ENCODE data around the gene KCNA2. TPM values are rescaled to one million over a fixed set of nuclear protein-coding genes. Genes with fewer than 3 reads are reported as not detected.

The KCNA2 gene
- total RNA-seq, 1 experiment from 2014 or later = 1.1 TPM

GRCh38 chr1:110617116-110617515 is 11.0 kb upstream of the KCNA2 start:
- no peak for TF ChIP-seq SIN3A (IDR thresholded peaks at IDR 0.05; ENCODE audit: borderline replicate concordance, insufficient read depth, low read depth, low read length)
- no peak for TF ChIP-seq CTCF (IDR thresholded peaks at IDR 0.05)
- intact Hi-C loops (cut with micrococcal nuclease; ENCODE audit: unreplicated experiment) (loop anchor here (5.0 kb wide), 2 partner anchors 60 to 165 kb away; no protein-coding TSS in a partner anchor), in situ Hi-C loops (cut with HindIII; ENCODE audit: low pct_unique_long_range_greater_than_20kb, low sequenced_read_pairs) (no loop called here)
- Histone ChIP-seq H3K4me1 (ENCODE audit: control insufficient read depth, insufficient read depth, low read length) (0 out of 2 replicates have a peak, but pooled peaks cover 4% of the 10 kb centered on the region), H3K27ac (ENCODE audit: low read length) (no peak overlapping the region), H3K9me3 (ENCODE audit: control insufficient read depth, insufficient read depth, low read depth, low read length) (no peaks in the 10 kb centered on the region), H3K27me3 (ENCODE audit: control insufficient read depth, insufficient read depth, low read length) (peaks cover 12% of the 10 kb centered on the region), H3K4me3 (ENCODE audit: low read depth in 2 of 2, low read length in 2 of 2) (no peak overlapping the region), H3K36me3 (ENCODE audit: control insufficient read depth, insufficient read depth, low read length) (no peaks in the 10 kb centered on the region)
- CTCF ChIA-PET = interaction anchor here (1.0 kb wide), 1 partner anchor 62 kb away, joined by 5 read pairs; no protein-coding TSS in a partner anchor
- no TSS peak for BruUV-seq (replicated peaks)
- ATAC-seq = no peak
- no peak for DNase-seq (ENCODE audit: low read depth, low spot score)
- POLR2A ChIA-PET = no interaction called here

GRCh38 chr1:110616587-110616986 is 10.4 kb upstream of the KCNA2 start:
- Histone ChIP-seq H3K9me3 (ENCODE audit: control insufficient read depth, insufficient read depth, low read depth, low read length) (no peaks in the 10 kb centered on the region), H3K27me3 (ENCODE audit: control insufficient read depth, insufficient read depth, low read length) (peaks cover 7% of the 10 kb centered on the region), H3K4me1 (ENCODE audit: control insufficient read depth, insufficient read depth, low read length) (0 out of 2 replicates have a peak, but pooled peaks cover 4% of the 10 kb centered on the region), H3K4me3 (ENCODE audit: low read depth in 2 of 2, low read length in 2 of 2) (no peak overlapping the region), H3K27ac (ENCODE audit: low read length) (no peak overlapping the region), H3K36me3 (ENCODE audit: control insufficient read depth, insufficient read depth, low read length) (no peaks in the 10 kb centered on the region)
- in situ Hi-C loops (cut with HindIII; ENCODE audit: low pct_unique_long_range_greater_than_20kb, low sequenced_read_pairs) (no loop called here), intact Hi-C loops (cut with micrococcal nuclease; ENCODE audit: unreplicated experiment) (loop anchor here (5.0 kb wide), 2 partner anchors 59 to 166 kb away; no protein-coding TSS in a partner anchor)
- POLR2A ChIA-PET = no interaction called here
- no TSS peak for BruUV-seq (replicated peaks)
- CTCF ChIA-PET = interaction anchor here (0.7 to 1.0 kb wide), 3 partner anchors 35 to 93 kb away, joined by 5 to 6 read pairs (median 5); no protein-coding TSS in a partner anchor
- TF ChIP-seq SIN3A (IDR thresholded peaks at IDR 0.05; ENCODE audit: borderline replicate concordance, insufficient read depth, low read depth, low read length) = no peak
- TF ChIP-seq CTCF (IDR thresholded peaks at IDR 0.05) = no peak
- TF ChIP-seq TCF7L2 (IDR thresholded peaks at IDR 0.05; ENCODE audit: low read depth, low read length) = no peak
- TF ChIP-seq REST (IDR thresholded peaks at IDR 0.05; ENCODE audit: insufficient read depth in 1 of 2, low read depth in 2 of 2, low read length in 1 of 2) = no peak
- TF ChIP-seq POLR2AphosphoS5 (IDR thresholded peaks at IDR 0.05; ENCODE audit: low read depth, low read length) = no peak
- no peak for DNase-seq (ENCODE audit: low read depth, low spot score)
- no peak for ATAC-seq

All from Panc1 (cell line).